Transverse colon (tissue), 4 donors: Measurements from ENCODE around the gene MSMB. TPM values are rescaled to one million over a fixed set of nuclear protein-coding genes. Genes with fewer than 3 reads are reported as not detected.
"Not testable (repeated sequence)": the region's sequence is repeated elsewhere in the genome, so short reads cannot be mapped to it uniquely, and the experiment has no call there.

Source experiments
- DNase-seq: peaks from one replicate; pipeline ENCODE4 v3.0.0-alpha.2; 2019
- H3K27ac ChIP-seq, 4 donors: fragments of 200-600 bp; sonication (generic); 2 replicates each; pipeline ENCODE4 v1.5.1; 2016 to 2018; ENCODE audit warnings: inconsistent platforms in 4 of 4
- H3K27me3 ChIP-seq: fragments of 200-600 bp; sonication (generic); 2 replicates; pipeline ENCODE4 v1.5.1; 2017; ENCODE audit warnings: inconsistent platforms
- H3K36me3 ChIP-seq, 4 donors: fragments of 200-600 bp; sonication (generic); 2 replicates each; pipeline ENCODE4 v1.5.1; 2017 to 2019; ENCODE audit warnings: inconsistent platforms in 4 of 4
- H3K4me1 ChIP-seq, 4 donors: fragments of 200-600 bp; sonication (generic); 2 replicates each; pipeline ENCODE4 v1.5.1; 2017 to 2020; ENCODE audit warnings: inconsistent platforms in 4 of 4
- H3K4me3 ChIP-seq, 4 donors: fragments of 200-600 bp; sonication (generic); 1 replicate in 1 of 4; 2 replicates in 3 of 4; pipeline versions ENCODE4 v1.5.1 to v1.6.1; 2017 to 2019; ENCODE audit warnings: inconsistent platforms in 4 of 4
- H3K9me3 ChIP-seq, 2 donors: fragments of 200-600 bp; sonication (generic); 2 replicates each; pipeline ENCODE4 v1.5.1; 2017 to 2019; ENCODE audit warnings: inconsistent platforms in 2 of 2
- EP300 ChIP-seq: sonication (generic); formaldehyde crosslinking; IDR thresholded peaks from one replicate; pipeline ENCODE4 v1.6.1; 2017; ENCODE audit warnings: antibody characterized with exemption, low read depth
- POLR2A ChIP-seq: fragments of 450-650 bp; IDR thresholded peaks from one replicate; pipeline ENCODE4 v1.6.1; 2016; ENCODE audit warnings: antibody characterized with exemption, mild to moderate bottlenecking, moderate library complexity
- POLR2AphosphoS5 ChIP-seq, 3 donors: sonication (generic); formaldehyde crosslinking; IDR thresholded peaks; one replicate each; pipeline ENCODE4 v1.6.1; 2016; ENCODE audit warnings: antibody characterized with exemption in 3 of 3
- WGBS, 2 donors: methylation state at CpG; one replicate each; pipeline ENCODE4 v1.1.5; 2018; ENCODE audit warnings: low coverage in 1 of 2; 5-methylcytosine and 5-hydroxymethylcytosine counted together
- in situ Hi-C, 4 donors: fragments of 200-750 bp; cut with MboI; loops; one replicate each; pipeline versions ENCODE4 v1.15.0 to v1.15.1; 2017; ENCODE audit warnings: low sequenced_read_pairs in 3 of 4, low pct_ligation_motif_present in 1 of 4, low pct_unique_long_range_greater_than_20kb in 1 of 4
- intact Hi-C: fragments of 100-400 bp; cut with DNase I; formaldehyde crosslinking; loops from one replicate; pipeline ENCODE4 v1.15.1; 2023; ENCODE audit warnings: low total_unique reads
- total RNA-seq, 4 donors: library from RNA; depleted of rRNA; stranded (reverse); fragments of >200 nt; gene quantifications; one replicate each; pipeline ENCODE4 v1.1.0, GENCODE V29; 2016
- TF ChIP-seq, protein P1 (sequence below), 5 experiments: fragments of 200-600 bp in 3 of 5; fragments of 450-650 bp in 2 of 5; sonication (generic) in 3 of 5; IDR thresholded peaks; 1 replicate in 2 of 5; 2 replicates in 3 of 5; pipeline ENCODE4 v1.5.1; 2016 to 2017; ENCODE audit warnings: antibody characterized with exemption in 5 of 5, inconsistent platforms in 3 of 5, mild to moderate bottlenecking in 2 of 5, moderate library complexity in 1 of 5

Gene MSMB
- total RNA-seq, 4 donors from 2014 or later = not detected

DNA sequence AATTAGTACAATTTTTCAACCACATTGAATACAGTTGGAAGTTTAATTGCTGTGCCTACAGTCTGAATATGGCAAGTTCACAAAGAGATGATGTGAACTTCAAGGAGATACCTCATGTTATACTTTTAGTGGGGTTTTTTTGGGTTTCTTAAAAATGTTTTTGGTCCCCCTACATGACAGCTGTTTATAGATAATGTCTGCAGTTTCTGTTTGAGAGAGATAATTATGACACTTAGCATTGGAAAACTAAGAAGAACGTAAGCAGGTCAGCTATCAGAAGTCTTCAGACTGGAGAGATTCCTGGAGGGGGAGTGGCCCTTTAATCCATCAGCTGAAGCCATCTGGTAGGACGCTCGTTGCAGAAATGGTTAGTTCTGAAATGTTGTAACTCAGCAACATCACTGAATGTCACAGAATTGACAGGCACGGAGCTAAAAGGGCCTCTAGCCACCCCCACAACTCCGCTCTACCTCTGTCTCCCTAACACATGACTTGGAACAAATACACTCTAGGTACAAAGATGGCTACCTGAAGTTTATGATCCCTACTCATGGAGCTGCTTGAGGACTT, 44.8 kb downstream of the MSMB start:
- H3K4me3 ChIP-seq = no peak overlapping the region
- H3K36me3 ChIP-seq = peaks cover 0 to 52% (median 20%) of the 10 kb centered on the region in 4 donors
- WGBS, 2 donors = 67 to 75% methylated on average over 5 of the region's 5 CpGs
- intact Hi-C loops = no loop called here
- no peak for DNase-seq
- no peak overlapping the region for H3K27ac ChIP-seq
- in situ Hi-C loops = no loop called here
- no peaks in the 10 kb centered on the region for H3K4me1 ChIP-seq
- H3K27me3 ChIP-seq = no peaks in the 10 kb centered on the region
- H3K9me3 ChIP-seq = no peaks in the 10 kb centered on the region
- TF ChIP-seq POLR2A = no peak
- TF ChIP-seq, protein P1, sequence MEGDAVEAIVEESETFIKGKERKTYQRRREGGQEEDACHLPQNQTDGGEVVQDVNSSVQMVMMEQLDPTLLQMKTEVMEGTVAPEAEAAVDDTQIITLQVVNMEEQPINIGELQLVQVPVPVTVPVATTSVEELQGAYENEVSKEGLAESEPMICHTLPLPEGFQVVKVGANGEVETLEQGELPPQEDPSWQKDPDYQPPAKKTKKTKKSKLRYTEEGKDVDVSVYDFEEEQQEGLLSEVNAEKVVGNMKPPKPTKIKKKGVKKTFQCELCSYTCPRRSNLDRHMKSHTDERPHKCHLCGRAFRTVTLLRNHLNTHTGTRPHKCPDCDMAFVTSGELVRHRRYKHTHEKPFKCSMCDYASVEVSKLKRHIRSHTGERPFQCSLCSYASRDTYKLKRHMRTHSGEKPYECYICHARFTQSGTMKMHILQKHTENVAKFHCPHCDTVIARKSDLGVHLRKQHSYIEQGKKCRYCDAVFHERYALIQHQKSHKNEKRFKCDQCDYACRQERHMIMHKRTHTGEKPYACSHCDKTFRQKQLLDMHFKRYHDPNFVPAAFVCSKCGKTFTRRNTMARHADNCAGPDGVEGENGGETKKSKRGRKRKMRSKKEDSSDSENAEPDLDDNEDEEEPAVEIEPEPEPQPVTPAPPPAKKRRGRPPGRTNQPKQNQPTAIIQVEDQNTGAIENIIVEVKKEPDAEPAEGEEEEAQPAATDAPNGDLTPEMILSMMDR (IDR thresholded peaks at IDR 0.05) = no peak
- no peak for TF ChIP-seq EP300
- TF ChIP-seq POLR2AphosphoS5 (IDR thresholded peaks at IDR 0.05) = no peak

DNA sequence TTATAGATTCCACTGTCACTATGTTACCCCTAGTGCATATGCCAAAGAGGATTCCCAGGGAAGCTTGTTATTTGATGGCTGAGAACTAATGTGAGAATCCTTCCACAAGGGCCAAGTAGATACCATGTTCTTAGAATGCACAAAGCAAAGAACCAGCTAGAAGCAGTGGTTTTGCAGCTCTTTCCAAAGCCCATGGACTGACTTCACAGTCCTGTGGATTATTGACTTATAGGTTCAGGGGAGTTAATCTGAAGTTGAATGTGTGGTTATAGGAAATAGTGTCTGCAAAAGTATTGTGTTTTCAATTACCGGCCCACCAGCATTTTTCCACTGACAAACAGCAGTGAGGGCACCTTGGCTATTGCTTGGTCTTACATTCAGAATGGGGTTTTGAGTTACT, 45.5 kb downstream of the MSMB start:
- in situ Hi-C loops = no loop called here
- DNase-seq = no peak
- Histone ChIP-seq H3K36me3 (peaks cover 0 to 45% (median 16%) of the 10 kb centered on the region in 4 donors), H3K27me3 (no peaks in the 10 kb centered on the region), H3K4me1 (no peaks in the 10 kb centered on the region), H3K9me3 (no peaks in the 10 kb centered on the region), H3K27ac (no peak overlapping the region), H3K4me3 (no peak overlapping the region)
- intact Hi-C loops = no loop called here
- TF ChIP-seq, protein P1 (IDR thresholded peaks at IDR 0.05) = no peak
- TF ChIP-seq POLR2A (no peak), POLR2AphosphoS5 (IDR thresholded peaks at IDR 0.05) (no peak), EP300 (no peak)
- 94% methylated on average over 1 of the region's 1 CpG; no CpG with 5 or more reads in 1 of the 2 donors for WGBS, 2 donors

DNA sequence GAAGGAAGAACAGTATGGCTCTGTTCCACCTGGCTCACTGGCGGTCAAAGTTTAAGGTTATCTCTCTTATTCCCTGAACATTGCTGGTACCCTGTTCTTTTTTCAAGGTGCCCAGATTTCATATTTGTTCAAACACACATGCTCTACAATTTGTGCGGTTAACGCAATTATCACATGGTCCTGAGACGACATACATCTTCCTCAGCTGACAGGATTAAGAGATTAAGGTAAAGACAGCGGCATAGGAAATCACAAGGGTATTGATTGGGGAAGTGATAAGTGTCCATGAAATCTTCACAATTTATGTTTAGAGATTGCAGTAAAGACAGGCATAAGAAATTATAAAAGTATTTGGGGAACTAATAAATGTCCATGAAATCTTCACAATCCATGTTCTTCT, 46.1 kb downstream of the MSMB start:
- H3K4me3 ChIP-seq, H3K9me3 ChIP-seq, DNase-seq, H3K27me3 ChIP-seq, intact Hi-C loops, H3K27ac ChIP-seq, H3K4me1 ChIP-seq, in situ Hi-C loops: not testable (repeated sequence)
- 96 to 100% methylated on average over 2 to 5 of the region's 5 CpGs for WGBS, 2 donors
- peaks cover 0 to 39% (median 13%) of the 10 kb centered on the region in 4 donors for H3K36me3 ChIP-seq

DNA sequence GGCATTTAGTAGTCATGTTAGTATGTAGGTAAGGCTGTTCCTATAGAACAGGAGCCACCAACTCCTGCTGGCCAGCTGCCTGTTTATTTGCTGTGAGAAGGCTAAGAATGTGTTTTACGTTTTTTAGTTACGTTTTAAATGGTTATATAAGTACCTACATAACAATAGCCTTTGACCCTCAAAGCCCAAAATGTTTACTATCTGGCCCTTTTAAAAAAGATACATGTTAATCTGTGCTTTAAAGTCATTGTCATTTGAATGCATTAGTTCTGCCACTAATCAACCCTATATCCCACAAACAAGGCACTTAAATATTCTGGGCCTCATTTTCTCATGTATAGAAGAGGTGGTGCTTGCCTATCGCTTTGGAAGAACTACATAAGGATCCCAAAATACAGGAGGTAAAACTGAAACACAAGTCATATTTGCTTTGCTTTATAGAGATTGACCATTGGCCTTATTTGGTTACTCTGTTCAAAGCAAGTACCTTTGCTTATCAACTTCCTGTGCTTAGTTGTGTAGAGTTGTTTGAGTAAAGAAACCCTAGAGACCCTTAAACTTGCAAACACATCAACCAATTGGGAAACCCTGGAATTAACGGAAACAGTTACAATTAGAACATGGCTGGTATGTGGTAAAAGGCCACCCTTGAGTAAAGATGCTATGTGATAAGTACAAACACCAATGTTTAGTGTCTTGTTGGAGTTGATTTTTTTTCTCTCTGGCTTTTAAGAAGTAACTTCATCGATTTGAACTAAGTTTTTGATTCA, 47.9 kb downstream of the MSMB start:
- 83 to 87% methylated on average over 5 of the region's 5 CpGs for WGBS, 2 donors
- Histone ChIP-seq H3K4me3 (no peak overlapping the region), H3K9me3 (no peaks in the 10 kb centered on the region), H3K27ac (no peak overlapping the region), H3K27me3 (no peaks in the 10 kb centered on the region), H3K4me1 (no peaks in the 10 kb centered on the region), H3K36me3 (peaks cover 0 to 27% (median 6%) of the 10 kb centered on the region in 4 donors)
- TF ChIP-seq, protein P1 (IDR thresholded peaks at IDR 0.05) = no peak
- TF ChIP-seq POLR2AphosphoS5 (IDR thresholded peaks at IDR 0.05) = no peak
- DNase-seq = no peak
- in situ Hi-C loops = no loop called here
- intact Hi-C loops = no loop called here
